Heart left ventricle (tissue), 16 donors: ENCODE data around the gene NOS1AP. TPM values are rescaled to one million over a fixed set of nuclear protein-coding genes. Genes with fewer than 3 reads are reported as not detected.

ENCODE experiments used
- ATAC-seq, 4 donors: fragments of 200-7000 bp; cut with Tn5 transposase; one replicate each; pipeline ENCODE4 v1.9.1; 2020 to 2022; ENCODE audit warnings: moderate library complexity in 4 of 4, mild to moderate bottlenecking in 3 of 4, moderate number of reproducible peaks in 1 of 4
- DNase-seq, 5 donors: peaks; one replicate each; pipeline ENCODE4 v3.0.0-alpha.2; 2020
- H3K27ac ChIP-seq, 12 donors: fragments of 200-600 bp; sonication (generic) in 4 of 12; one replicate each; pipeline versions ENCODE4 v1.5.0 to v1.8.0; 2016 to 2022; ENCODE audit warnings: mild to moderate bottlenecking in 2 of 12
- H3K27me3 ChIP-seq, 9 donors: fragments of 200-600 bp; sonication (generic) in 2 of 9; one replicate each; pipeline versions ENCODE4 v1.5.1 to v1.8.0; 2016 to 2022; ENCODE audit warnings: mild to moderate bottlenecking in 3 of 9
- H3K36me3 ChIP-seq, 9 donors: fragments of 200-600 bp; sonication (generic) in 2 of 9; one replicate each; pipeline versions ENCODE4 v1.5.0 to v1.8.0; 2018 to 2022; ENCODE audit warnings: mild to moderate bottlenecking in 2 of 9
- H3K4me1 ChIP-seq, 12 donors: fragments of 200-600 bp; sonication (generic) in 4 of 12; one replicate each; pipeline versions ENCODE4 v1.5.0 to v1.8.0; 2016 to 2022; ENCODE audit warnings: mild to moderate bottlenecking in 3 of 12
- H3K4me3 ChIP-seq, 12 donors: fragments of 200-600 bp; sonication (generic) in 4 of 12; one replicate each; pipeline versions ENCODE4 v1.5.0 to v1.8.0; 2017 to 2022; ENCODE audit warnings: mild to moderate bottlenecking in 9 of 12, moderate library complexity in 4 of 12
- H3K9me3 ChIP-seq, 12 donors: fragments of 200-600 bp; sonication (generic) in 4 of 12; one replicate each; pipeline versions ENCODE4 v1.5.0 to v1.8.0; 2016 to 2022; ENCODE audit warnings: mild to moderate bottlenecking in 1 of 12
- CTCF ChIP-seq, 12 donors: fragments of 200-600 bp; sonication (generic) in 4 of 12; IDR thresholded peaks; one replicate each; pipeline versions ENCODE4 v1.5.0 to v1.8.0; 2018 to 2022; ENCODE audit warnings: antibody characterized with exemption in 12 of 12, mild to moderate bottlenecking in 5 of 12
- POLR2A ChIP-seq, 2 donors: fragments of 450-650 bp; IDR thresholded peaks; one replicate each; pipeline ENCODE4 v1.6.1; 2017; ENCODE audit warnings: antibody characterized with exemption in 2 of 2, mild to moderate bottlenecking in 2 of 2, moderate library complexity in 2 of 2
- WGBS, 4 donors: extraction: QIAGEN DNeasy Blood & Tissue Kit in 2 of 4; methylation state at CpG; one replicate each; pipeline versions ENCODE4 v1.1.5 to v1.1.7; 2013 to 2018; 5-methylcytosine and 5-hydroxymethylcytosine counted together
- intact Hi-C, 10 donors: fragments of 100-400 bp; cut with DNase I; formaldehyde crosslinking; loops; one replicate each; pipeline versions ENCODE4 v1.11.1 to v1.14.2; 2022
- polyA plus RNA-seq, 2 donors: library from polyadenylated mRNA; stranded (reverse); fragments of 200-250 nt; gene quantifications; one replicate each; pipeline ENCODE4 v1.2.3, GENCODE V29; 2013
- total RNA-seq, 9 donors: library from RNA; depleted of rRNA in 2 of 9; stranded (reverse); fragments of >200 nt in 2 of 9; fragmentation: NEBNext Ultra II Directional in 3 of 9; extraction: Animal tissue kit (Norgen Biotek cat#: 25700) in 3 of 9; gene quantifications; one replicate each; pipeline versions ENCODE4 v1.1.0 to v1.2.4, GENCODE V29; 2016 to 2023
- donor health status: ischemic (EF 13 %, LVEDD 7.1; RV severe dilation, severe dysfunction).
- donor health status: healthy with polysubstance abuse.
- donor health status: DM: no; HTN: yes; CAD: no.
- donor health status: DM: no; HTN: no; CAD: no.
- donor health status: ischemic (EF 25% LVEDD 6.9; RV normal size, moderate dysfunction).
- donor health status: ischemic (EF 25% LVEDD 5.7; RV mildly dilated, moderate dysfunction).
- donor health status: healthy.
- donor health status: DM: yes; HTN: yes; CAD: no.
- donor health status: ischemic (EF 35%, LVEDD 5.7; RV mildly dilated, moderate dysfunction).
- donor health status: nonischemic (EF 11% LVEDD 7.7; RV severe dilation, severe dysfunction).
- donor health status: DM: yes; HTN: yes; CAD: no.
- donor health status: PGD.
- donor health status: ischemic (EF 29% LVEDD 5.4; RV normal size, mild dysfunction).
- donor health status: nonischemic (EF 23%, LVEDD 6.1; RV moderate dilation, normal function).

NOS1AP gene
- total and polyA plus RNA-seq, 11 donors: 1.1 to 6.4 (median 4.3) TPM

- H3K36me3 ChIP-seq: no peaks in the 10 kb centered on the region
- no peaks in the 10 kb centered on the region for H3K27me3 ChIP-seq
- ATAC-seq: no peak
- DNase-seq: no peak
- H3K4me3 ChIP-seq: no peak overlapping the region
- TF ChIP-seq CTCF (IDR thresholded peaks at IDR 0.05) (peak in 1 of 12 donors; percentile 0), POLR2A (IDR thresholded peaks at IDR 0.05) (no peak)
- no peaks in the 10 kb centered on the region for H3K9me3 ChIP-seq
- WGBS, 4 donors: 80 to 90% (median 86%) methylated on average over 3 of the region's 3 CpGs
- peaks cover 0 to 22% (median 0%) of the 10 kb centered on the region in 12 donors for H3K4me1 ChIP-seq
- no peak overlapping the region for H3K27ac ChIP-seq
- intact Hi-C loops: loop anchor here in 3 of 10 donors (5.0 to 10.0 kb wide), 4 partner anchors 154 to 173 kb away; partner anchors contain the start of gene C1orf226 (in 1 of the 3)
Observed at GRCh38 chr1:162230517-162230916, 161.0 kb downstream of the NOS1AP start.

- 84 to 92% (median 89%) methylated on average over 3 of the region's 3 CpGs for WGBS, 4 donors
- intact Hi-C loops: loop anchor here in 3 of 10 donors (5.0 to 10.0 kb wide), 4 partner anchors 153 to 175 kb away; partner anchors contain the start of gene C1orf226 (in 1 of the 3)
- no peaks in the 10 kb centered on the region for H3K27me3 ChIP-seq
Observed at GRCh38 chr1:162232034-162232711, 162.7 kb downstream of the NOS1AP start.

GRCh38 chr1:162233066-162233465 is 163.6 kb downstream of the NOS1AP start:
- intact Hi-C loops: loop anchor here in 3 of 10 donors (5.0 to 10.0 kb wide), 4 partner anchors 152 to 176 kb away; partner anchors contain the start of gene C1orf226 (in 1 of the 3)
- ATAC-seq (no peak), DNase-seq (no peak)
- TF ChIP-seq POLR2A (IDR thresholded peaks at IDR 0.05) (no peak), CTCF (IDR thresholded peaks at IDR 0.05) (no peak)
- Histone ChIP-seq H3K36me3 (no peaks in the 10 kb centered on the region), H3K9me3 (no peaks in the 10 kb centered on the region), H3K4me1 (peaks cover 0 to 25% (median 0%) of the 10 kb centered on the region in 12 donors), H3K4me3 (no peak overlapping the region), H3K27me3 (no peaks in the 10 kb centered on the region), H3K27ac (no peak overlapping the region)
- 95 to 100% (median 100%) methylated on average over 1 of the region's 1 CpG for WGBS, 4 donors

More at GRCh38 chr1:162232034-162232711, 162.7 kb downstream of the NOS1AP start:
- Histone ChIP-seq H3K4me3 (no peak overlapping the region), H3K36me3 (no peaks in the 10 kb centered on the region), H3K4me1 (peaks cover 0 to 25% (median 0%) of the 10 kb centered on the region in 12 donors), H3K27ac (no peak overlapping the region), H3K9me3 (no peaks in the 10 kb centered on the region)
- no peak for TF ChIP-seq POLR2A (IDR thresholded peaks at IDR 0.05)
- TF ChIP-seq CTCF (IDR thresholded peaks at IDR 0.05): no peak
- no peak for ATAC-seq
- no peak for DNase-seq

GRCh38 chr1:162233937-162234336 is 164.4 kb downstream of the NOS1AP start:
- ATAC-seq (no peak), DNase-seq (no peak)
- H3K36me3 ChIP-seq: no peaks in the 10 kb centered on the region
- H3K27me3 ChIP-seq: no peaks in the 10 kb centered on the region
- TF ChIP-seq POLR2A (IDR thresholded peaks at IDR 0.05): no peak
- WGBS, 4 donors: 87 to 99% (median 95%) methylated on average over 1 of the region's 1 CpG
- no peaks in the 10 kb centered on the region for H3K9me3 ChIP-seq
- no peak overlapping the region for H3K4me3 ChIP-seq
- H3K27ac ChIP-seq: no peak overlapping the region
- H3K4me1 ChIP-seq: peaks cover 0 to 25% (median 0%) of the 10 kb centered on the region in 12 donors
- intact Hi-C loops: loop anchor here in 3 of 10 donors (5.0 to 10.0 kb wide), 4 partner anchors 151 to 177 kb away; partner anchors contain the start of gene C1orf226 (in 1 of the 3)
